Suprapubic skin (tissue), 4 donors: ENCODE data around the gene TMEM106A. TPM values are rescaled to one million over a fixed set of nuclear protein-coding genes. Genes with fewer than 3 reads are reported as not detected.
A peak's percentile ranks its signal among the peaks of the same experiment; 100 is the strongest.
"Not testable (repeated sequence)": the region's sequence is repeated elsewhere in the genome, so short reads cannot be mapped to it uniquely, and the experiment has no call there.

Experiments
- DNase-seq, 2 donors: peaks; one replicate each; pipeline ENCODE4 v3.0.0-alpha.2; 2019; ENCODE audit warnings: low spot score in 2 of 2
- H3K27ac ChIP-seq: fragments of 200-600 bp; sonication (generic); one replicate; pipeline ENCODE4 v1.5.1; 2019
- H3K27me3 ChIP-seq: fragments of 200-600 bp; sonication (generic); one replicate; pipeline ENCODE4 v1.5.1; 2019
- H3K36me3 ChIP-seq: fragments of 200-600 bp; sonication (generic); one replicate; pipeline ENCODE4 v1.5.1; 2019
- H3K4me1 ChIP-seq: fragments of 200-600 bp; sonication (generic); one replicate; pipeline ENCODE4 v1.5.1; 2019
- H3K4me3 ChIP-seq: fragments of 200-600 bp; sonication (generic); one replicate; pipeline ENCODE4 v1.5.1; 2019; ENCODE audit warnings: mild to moderate bottlenecking
- H3K9me3 ChIP-seq: fragments of 200-600 bp; sonication (generic); one replicate; pipeline ENCODE4 v1.5.1; 2019
- CTCF ChIP-seq, 2 donors: fragments of 200-600 bp in 1 of 2; fragments of 450-650 bp in 1 of 2; sonication (generic) in 1 of 2; IDR thresholded peaks; one replicate each; pipeline ENCODE4 v1.5.1; 2016 to 2019; ENCODE audit warnings: antibody characterized with exemption in 2 of 2, mild to moderate bottlenecking in 1 of 2, moderate library complexity in 1 of 2
- EP300 ChIP-seq: sonication (generic); formaldehyde crosslinking; IDR thresholded peaks from one replicate; pipeline ENCODE4 v1.6.1; 2017; ENCODE audit warnings: antibody characterized with exemption
- POLR2A ChIP-seq, 2 donors: fragments of 450-650 bp; IDR thresholded peaks; one replicate each; pipeline ENCODE4 v1.6.1; 2017; ENCODE audit warnings: antibody characterized with exemption in 2 of 2, mild to moderate bottlenecking in 2 of 2, moderate library complexity in 2 of 2
- POLR2AphosphoS5 ChIP-seq, 3 donors: sonication (generic); formaldehyde crosslinking; IDR thresholded peaks; one replicate each; pipeline ENCODE4 v1.6.1; 2017; ENCODE audit warnings: antibody characterized with exemption in 3 of 3
- WGBS: methylation state at CpG from one replicate; pipeline ENCODE4 v1.1.5; 2018; 5-methylcytosine and 5-hydroxymethylcytosine counted together
- total RNA-seq, 4 donors: library from RNA; depleted of rRNA; stranded (reverse); fragments of >200 nt; gene quantifications; one replicate each; pipeline ENCODE4 v1.1.0, GENCODE V29; 2016

Gene TMEM106A
- total RNA-seq, 4 donors from 2014 or later, result 1.2 to 3.5 (median 1.9) TPM

- 89% methylated on average over 5 of the region's 5 CpGs for WGBS
- Histone ChIP-seq H3K4me1 (no peaks in the 10 kb centered on the region), H3K27me3 (no peaks in the 10 kb centered on the region), H3K4me3 (no peak overlapping the region), H3K27ac (no peak overlapping the region), H3K9me3 (no peaks in the 10 kb centered on the region), H3K36me3 (peaks cover 98% of the 10 kb centered on the region)
- DNase-seq, result no peak
- no peak for TF ChIP-seq POLR2AphosphoS5 (IDR thresholded peaks at IDR 0.05)
These were observed 18.4 kb upstream of the TMEM106A start for GRCh38 chr17:43193251-43193650.

GRCh38 chr17:43199633-43200032, 12.0 kb upstream of the TMEM106A start:
- Histone ChIP-seq H3K36me3 (peaks cover 100% of the 10 kb centered on the region), H3K27ac (no peak overlapping the region), H3K4me3 (no peak overlapping the region), H3K4me1 (no peaks in the 10 kb centered on the region), H3K9me3 (no peaks in the 10 kb centered on the region), H3K27me3 (no peaks in the 10 kb centered on the region)
- 91% methylated on average over 2 of the region's 2 CpGs for WGBS
- TF ChIP-seq EP300, result no peak
- TF ChIP-seq CTCF (IDR thresholded peaks at IDR 0.05), result no peak
- TF ChIP-seq POLR2AphosphoS5 (IDR thresholded peaks at IDR 0.05), result no peak
- no peak for DNase-seq

- Histone ChIP-seq H3K36me3 (peaks cover 100% of the 10 kb centered on the region), H3K4me1 (no peaks in the 10 kb centered on the region), H3K9me3 (no peaks in the 10 kb centered on the region), H3K4me3 (no peak overlapping the region), H3K27ac (no peak overlapping the region), H3K27me3 (no peaks in the 10 kb centered on the region)
- WGBS, result 93% methylated on average over 3 of the region's 4 CpGs
- no peak for DNase-seq
- TF ChIP-seq CTCF (IDR thresholded peaks at IDR 0.05) (no peak), POLR2A (IDR thresholded peaks at IDR 0.05) (no peak), EP300 (no peak), POLR2AphosphoS5 (IDR thresholded peaks at IDR 0.05) (no peak)
These were observed 11.5 kb upstream of the TMEM106A start for GRCh38 chr17:43200127-43200526.

- H3K36me3 ChIP-seq, result peaks cover 95% of the 10 kb centered on the region
- H3K4me3 ChIP-seq, H3K27me3 ChIP-seq, H3K27ac ChIP-seq, H3K9me3 ChIP-seq, H3K4me1 ChIP-seq: not testable (repeated sequence)
- DNase-seq, result peak in 1 of 2 donors; percentile 11
- WGBS, result 92% methylated on average over 3 of the region's 3 CpGs
These were observed 8.7 kb upstream of the TMEM106A start for GRCh38 chr17:43203013-43203412.

- Histone ChIP-seq H3K4me1 (peaks cover 28% of the 10 kb centered on the region), H3K27me3 (no peaks in the 10 kb centered on the region), H3K27ac (no peak overlapping the region), H3K9me3 (no peaks in the 10 kb centered on the region), H3K4me3 (no peak overlapping the region), H3K36me3 (peaks cover 42% of the 10 kb centered on the region)
- 69% methylated on average over 3 of the region's 3 CpGs for WGBS
- DNase-seq, result no peak
- TF ChIP-seq EP300 (no peak), POLR2AphosphoS5 (IDR thresholded peaks at IDR 0.05) (no peak), CTCF (IDR thresholded peaks at IDR 0.05) (no peak), POLR2A (IDR thresholded peaks at IDR 0.05) (no peak)
These were observed 1.1 kb upstream of the TMEM106A start for GRCh38 chr17:43210576-43210975.

GRCh38 chr17:43211123-43211479, 574 bp upstream of the TMEM106A start:
- Histone ChIP-seq H3K27me3 (no peaks in the 10 kb centered on the region), H3K36me3 (peaks cover 47% of the 10 kb centered on the region)

More at GRCh38 chr17:43211123-43211479, 574 bp upstream of the TMEM106A start:
- H3K9me3 ChIP-seq, result no peaks in the 10 kb centered on the region
- DNase-seq, result no peak
- peak overlapping the region; percentile 65 for H3K4me3 ChIP-seq
- peaks cover 28% of the 10 kb centered on the region for H3K4me1 ChIP-seq
- H3K27ac ChIP-seq, result peak overlapping the region; percentile 76
- WGBS, result 24% methylated on average over 2 of the region's 2 CpGs
- no peak for TF ChIP-seq CTCF (IDR thresholded peaks at IDR 0.05)
- no peak for TF ChIP-seq POLR2A (IDR thresholded peaks at IDR 0.05)
- no peak for TF ChIP-seq EP300
- TF ChIP-seq POLR2AphosphoS5 (IDR thresholded peaks at IDR 0.05), result no peak
